ENCODE data around the gene SETBP1.

Gene SETBP1

GRCh38 chr18:44652722-44653121 lies 28.0 kb upstream of the SETBP1 start:
- peaks cover 12% of the 10 kb centered on the region; the same call in 1 of the 2 replicates for H3K4me1 ChIP-seq (ENCODE audit: control insufficient read depth, insufficient read depth, low read length)
- no peak overlapping the region for H3K27ac ChIP-seq (ENCODE audit: low read depth, low read length)
- no peaks in the 10 kb centered on the region for H3K36me3 ChIP-seq (ENCODE audit: control insufficient read depth, insufficient read depth, low read length)
- no peak overlapping the region for H3K4me3 ChIP-seq (ENCODE audit: low read depth, low read length)
- no peak overlapping the region for H3K9ac ChIP-seq (ENCODE audit: low read length)
- H3K9me3 ChIP-seq (ENCODE audit: control insufficient read depth, insufficient read depth, low read depth, low read length) = no peaks in the 10 kb centered on the region
- H3K27me3 ChIP-seq (ENCODE audit: control insufficient read depth, insufficient read depth, low read length) = no peaks in the 10 kb centered on the region

GRCh38 chr18:44654573-44654972 lies 26.1 kb upstream of the SETBP1 start:
- Histone ChIP-seq H3K4me3 (ENCODE audit: low read depth, low read length) (no peak overlapping the region), H3K36me3 (ENCODE audit: control insufficient read depth, insufficient read depth, low read length) (no peaks in the 10 kb centered on the region), H3K4me1 (ENCODE audit: control insufficient read depth, insufficient read depth, low read length) (peaks cover 12% of the 10 kb centered on the region; the same call in 1 of the 2 replicates), H3K27ac (ENCODE audit: low read depth, low read length) (no peak overlapping the region), H3K27me3 (ENCODE audit: control insufficient read depth, insufficient read depth, low read length) (no peaks in the 10 kb centered on the region), H3K9ac (ENCODE audit: low read length) (no peak overlapping the region), H3K9me3 (ENCODE audit: control insufficient read depth, insufficient read depth, low read depth, low read length) (no peaks in the 10 kb centered on the region)

GRCh38 chr18:44655435-44655834 lies 25.3 kb upstream of the SETBP1 start:
- Histone ChIP-seq H3K4me3 (ENCODE audit: low read depth, low read length) (no peak overlapping the region), H3K4me1 (ENCODE audit: control insufficient read depth, insufficient read depth, low read length) (peaks cover 12% of the 10 kb centered on the region; the same call in 1 of the 2 replicates), H3K9ac (ENCODE audit: low read length) (no peak overlapping the region), H3K36me3 (ENCODE audit: control insufficient read depth, insufficient read depth, low read length) (no peaks in the 10 kb centered on the region), H3K27me3 (ENCODE audit: control insufficient read depth, insufficient read depth, low read length) (no peaks in the 10 kb centered on the region), H3K9me3 (ENCODE audit: control insufficient read depth, insufficient read depth, low read depth, low read length) (no peaks in the 10 kb centered on the region), H3K27ac (ENCODE audit: low read depth, low read length) (no peak overlapping the region)

- Histone ChIP-seq H3K9me3 (ENCODE audit: control insufficient read depth, insufficient read depth, low read depth, low read length) (no peaks in the 10 kb centered on the region), H3K4me1 (ENCODE audit: control insufficient read depth, insufficient read depth, low read length) (no peaks in the 10 kb centered on the region), H3K36me3 (ENCODE audit: control insufficient read depth, insufficient read depth, low read length) (no peaks in the 10 kb centered on the region), H3K9ac (ENCODE audit: low read length) (no peak overlapping the region), H3K27ac (ENCODE audit: low read depth, low read length) (no peak overlapping the region), H3K4me3 (ENCODE audit: low read depth, low read length) (no peak overlapping the region), H3K27me3 (ENCODE audit: control insufficient read depth, insufficient read depth, low read length) (no peaks in the 10 kb centered on the region)
Observed at GRCh38 chr18:44659771-44660170, 20.9 kb upstream of the SETBP1 start.

GRCh38 chr18:44668270-44668975 lies 12.3 kb upstream of the SETBP1 start:
- Histone ChIP-seq H3K9me3 (ENCODE audit: control insufficient read depth, insufficient read depth, low read depth, low read length) (no peaks in the 10 kb centered on the region), H3K27ac (ENCODE audit: low read depth, low read length) (no peak overlapping the region), H3K9ac (ENCODE audit: low read length) (no peak overlapping the region), H3K36me3 (ENCODE audit: control insufficient read depth, insufficient read depth, low read length) (no peaks in the 10 kb centered on the region), H3K4me1 (ENCODE audit: control insufficient read depth, insufficient read depth, low read length) (no peaks in the 10 kb centered on the region), H3K4me3 (ENCODE audit: low read depth, low read length) (no peak overlapping the region), H3K27me3 (ENCODE audit: control insufficient read depth, insufficient read depth, low read length) (no peaks in the 10 kb centered on the region)

- Histone ChIP-seq H3K9me3 (ENCODE audit: control insufficient read depth, insufficient read depth, low read depth, low read length) (no peaks in the 10 kb centered on the region), H3K9ac (ENCODE audit: low read length) (no peak overlapping the region), H3K27ac (ENCODE audit: low read depth, low read length) (no peak overlapping the region), H3K36me3 (ENCODE audit: control insufficient read depth, insufficient read depth, low read length) (no peaks in the 10 kb centered on the region), H3K27me3 (ENCODE audit: control insufficient read depth, insufficient read depth, low read length) (no peaks in the 10 kb centered on the region), H3K4me3 (ENCODE audit: low read depth, low read length) (no peak overlapping the region), H3K4me1 (ENCODE audit: control insufficient read depth, insufficient read depth, low read length) (no peaks in the 10 kb centered on the region)
Observed at GRCh38 chr18:44671914-44672313, 8.8 kb upstream of the SETBP1 start.

- Histone ChIP-seq H3K9me3 (ENCODE audit: control insufficient read depth, insufficient read depth, low read depth, low read length) (no peaks in the 10 kb centered on the region), H3K27ac (ENCODE audit: low read depth, low read length) (no peak overlapping the region), H3K4me3 (ENCODE audit: low read depth, low read length) (no peak overlapping the region), H3K9ac (ENCODE audit: low read length) (no peak overlapping the region), H3K36me3 (ENCODE audit: control insufficient read depth, insufficient read depth, low read length) (no peaks in the 10 kb centered on the region), H3K27me3 (ENCODE audit: control insufficient read depth, insufficient read depth, low read length) (no peaks in the 10 kb centered on the region), H3K4me1 (ENCODE audit: control insufficient read depth, insufficient read depth, low read length) (no peaks in the 10 kb centered on the region)
Observed at GRCh38 chr18:44672506-44672905, 8.2 kb upstream of the SETBP1 start.

GRCh38 chr18:44673256-44673880 lies 7.3 kb upstream of the SETBP1 start:
- H3K9me3 ChIP-seq (ENCODE audit: control insufficient read depth, insufficient read depth, low read depth, low read length) = no peaks in the 10 kb centered on the region
- no peak overlapping the region for H3K27ac ChIP-seq (ENCODE audit: low read depth, low read length)
- H3K4me1 ChIP-seq (ENCODE audit: control insufficient read depth, insufficient read depth, low read length) = peaks cover 4% of the 10 kb centered on the region; the same call in 1 of the 2 replicates
- no peak overlapping the region for H3K4me3 ChIP-seq (ENCODE audit: low read depth, low read length)
- H3K9ac ChIP-seq (ENCODE audit: low read length) = no peak overlapping the region
- H3K36me3 ChIP-seq (ENCODE audit: control insufficient read depth, insufficient read depth, low read length) = no peaks in the 10 kb centered on the region
- H3K27me3 ChIP-seq (ENCODE audit: control insufficient read depth, insufficient read depth, low read length) = peaks cover 3% of the 10 kb centered on the region; the same call in 1 of the 2 replicates

- H3K27ac ChIP-seq (ENCODE audit: low read depth, low read length) = no peak overlapping the region
- no peaks in the 10 kb centered on the region for H3K36me3 ChIP-seq (ENCODE audit: control insufficient read depth, insufficient read depth, low read length)
- H3K4me1 ChIP-seq (ENCODE audit: control insufficient read depth, insufficient read depth, low read length) = peaks cover 21% of the 10 kb centered on the region
- no peak overlapping the region for H3K4me3 ChIP-seq (ENCODE audit: low read depth, low read length)
- H3K9ac ChIP-seq (ENCODE audit: low read length) = no peak overlapping the region
- peaks cover 20% of the 10 kb centered on the region for H3K27me3 ChIP-seq (ENCODE audit: control insufficient read depth, insufficient read depth, low read length)
- H3K9me3 ChIP-seq (ENCODE audit: control insufficient read depth, insufficient read depth, low read depth, low read length) = no peaks in the 10 kb centered on the region
Observed at GRCh38 chr18:44677933-44678332, 2.8 kb upstream of the SETBP1 start.

- Histone ChIP-seq H3K9me3 (ENCODE audit: control insufficient read depth, insufficient read depth, low read depth, low read length) (no peaks in the 10 kb centered on the region), H3K36me3 (ENCODE audit: control insufficient read depth, insufficient read depth, low read length) (no peaks in the 10 kb centered on the region), H3K27me3 (ENCODE audit: control insufficient read depth, insufficient read depth, low read length) (peaks cover 20% of the 10 kb centered on the region), H3K9ac (ENCODE audit: low read length) (no peak overlapping the region), H3K4me3 (ENCODE audit: low read depth, low read length) (peak overlapping the region; percentile 83), H3K4me1 (ENCODE audit: control insufficient read depth, insufficient read depth, low read length) (peaks cover 28% of the 10 kb centered on the region), H3K27ac (ENCODE audit: low read depth, low read length) (no peak overlapping the region)
Observed at GRCh38 chr18:44678725-44679055, 2.0 kb upstream of the SETBP1 start.

GRCh38 chr18:44679056-44679913 lies 1.4 kb upstream of the SETBP1 start:
- Histone ChIP-seq H3K27me3 (ENCODE audit: control insufficient read depth, insufficient read depth, low read length) (peaks cover 20% of the 10 kb centered on the region), H3K36me3 (ENCODE audit: control insufficient read depth, insufficient read depth, low read length) (no peaks in the 10 kb centered on the region), H3K27ac (ENCODE audit: low read depth, low read length) (peak overlapping the region; percentile 59; the same call in 1 of the 2 replicates), H3K4me3 (ENCODE audit: low read depth, low read length) (peak overlapping the region; percentile 83), H3K9me3 (ENCODE audit: control insufficient read depth, insufficient read depth, low read depth, low read length) (no peaks in the 10 kb centered on the region), H3K4me1 (ENCODE audit: control insufficient read depth, insufficient read depth, low read length) (peaks cover 33% of the 10 kb centered on the region), H3K9ac (ENCODE audit: low read length) (peak overlapping the region; percentile 78)

Measured in HUES6 (cell line).